CD4-positive, alpha-beta T cell (primary cell): ENCODE results near the gene PIP5KL1. TPM values are rescaled to one million over a fixed set of nuclear protein-coding genes. Genes with fewer than 3 reads are reported as not detected.

Experiments
- ATAC-seq: fragments of 200-7000 bp; cut with Tn5 transposase; one replicate; pipeline ENCODE4 v1.10.0; 2022; ENCODE audit warnings: mild to moderate bottlenecking; ENCODE audit not compliant: poor library complexity
- CTCF ChIA-PET: fragments of 350-600 bp; sonication (Branson Sonifier 250); formaldehyde crosslinking; loops from one replicate; lab custom pipeline; 2021; ENCODE audit warnings: antibody characterized with exemption, inconsistent platforms; lab: Charles Lee
- POLR2A ChIA-PET: fragments of 350-600 bp; sonication (Branson Sonifier 250); formaldehyde crosslinking; loops from one replicate; lab custom pipeline; 2021; ENCODE audit warnings: antibody characterized with exemption, inconsistent platforms; lab: Charles Lee
- DNase-seq, 14 experiments: peaks; one replicate each; pipeline ENCODE4 v3.0.0-alpha.2; 2013 to 2020; ENCODE audit warnings: mixed read lengths in 2 of 14
- H3K27ac ChIP-seq, 2 donors: one replicate each; pipeline versions ENCODE4 v1.5.1 to v1.7.0; 2013; ENCODE audit warnings: low read length in 2 of 2, low read depth in 1 of 2, mild to moderate bottlenecking in 1 of 2
- H3K27me3 ChIP-seq, 2 experiments: 1 replicate in 1 of 2; 2 replicates in 1 of 2; pipeline versions ENCODE4 v1.6.1 to v1.7.0; 2013; ENCODE audit warnings: low read length in 2 of 2, control low read depth in 1 of 2, mild to moderate bottlenecking in 1 of 2, moderate library complexity in 1 of 2; ENCODE audit not compliant: insufficient read depth in 2 of 2, control insufficient read depth in 1 of 2
- H3K36me3 ChIP-seq: one replicate; pipeline ENCODE4 v1.6.1; 2013; ENCODE audit warnings: low read length, control low read depth; ENCODE audit not compliant: insufficient read depth
- H3K4me1 ChIP-seq: one replicate; pipeline ENCODE4 v1.6.1; 2013; ENCODE audit warnings: low read length, control low read depth; ENCODE audit not compliant: insufficient read depth
- H3K4me3 ChIP-seq: one replicate; pipeline ENCODE4 v1.5.1; 2013; ENCODE audit warnings: mild to moderate bottlenecking, low read length, moderate library complexity
- H3K9me3 ChIP-seq, 2 experiments: 1 replicate in 1 of 2; 2 replicates in 1 of 2; pipeline versions ENCODE4 v1.6.1 to v1.7.0; 2013; ENCODE audit warnings: low read length in 2 of 2, mild to moderate bottlenecking in 2 of 2, control low read depth in 1 of 2, moderate library complexity in 1 of 2; ENCODE audit not compliant: control insufficient read depth in 1 of 2, insufficient read depth in 1 of 2
- H3K27ac Mint-ChIP-seq: one replicate; pipeline ENCODE4 v1.8.0; 2020; ENCODE audit warnings: mixed read lengths
- H3K27me3 Mint-ChIP-seq: one replicate; pipeline ENCODE4 v1.8.0; 2021; ENCODE audit warnings: mixed read lengths
- H3K36me3 Mint-ChIP-seq: one replicate; pipeline ENCODE4 v1.8.0; 2021; ENCODE audit warnings: low read depth, mixed read lengths
- H3K4me1 Mint-ChIP-seq: one replicate; pipeline ENCODE4 v1.8.0; 2021; ENCODE audit warnings: low read depth, mixed read lengths
- H3K4me3 Mint-ChIP-seq: one replicate; pipeline ENCODE4 v1.8.0; 2020; ENCODE audit warnings: mild to moderate bottlenecking, mixed read lengths
- H3K9me3 Mint-ChIP-seq: one replicate; pipeline ENCODE4 v1.8.0; 2020; ENCODE audit warnings: mixed read lengths
- intact Hi-C, 2 experiments: fragments of 100-400 bp; cut with DNase I in 1 of 2; cut with micrococcal nuclease in 1 of 2; formaldehyde crosslinking; loops; one replicate each; pipeline versions ENCODE4 v1.15.1 to v1.9.0; 2023 to 2025; cut with DNase I, micrococcal nuclease
- total RNA-seq, 174 experiments: library from RNA in 2 of 174; stranded (reverse) in 2 of 174; gene quantifications; one replicate each; pipeline ENCODE4 v1.2.3 and lab custom pipeline; 2021 to 2026
- TF ChIP-seq, protein P1 (sequence below): fragments of 200-600 bp; IDR thresholded peaks from one replicate; pipeline ENCODE4 v1.8.0; 2022; ENCODE audit warnings: antibody characterized with exemption, mild to moderate bottlenecking

Gene PIP5KL1
- total RNA-seq, 2 experiments from 2014 or later = 2.9 to 3.3 TPM

DNA sequence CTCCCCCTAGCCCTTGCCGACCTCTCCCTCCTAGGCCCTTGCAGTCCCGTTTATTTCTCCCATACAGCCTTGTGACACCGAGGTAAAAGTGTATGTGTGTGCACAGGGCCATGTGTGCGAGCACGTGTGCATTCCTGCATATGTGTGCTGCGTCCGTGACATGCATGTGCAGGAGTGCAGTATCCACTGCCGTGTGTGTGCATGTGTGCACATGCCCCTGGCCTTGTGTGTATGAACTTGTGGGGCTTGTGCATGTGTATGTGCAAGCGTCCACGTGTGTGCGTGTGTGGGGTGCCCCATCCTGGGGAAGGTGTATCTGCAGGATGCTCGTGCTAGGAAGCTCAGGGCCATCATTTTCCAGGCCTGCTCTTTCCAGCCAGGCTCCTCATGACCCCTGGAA lies 59.7 kb downstream of the PIP5KL1 start:
- intact Hi-C loops = loop anchor here in 1 of 2 experiments (1.0 to 2.0 kb wide), 4 partner anchors 50 to 281 kb away; partner anchors contain the start of genes CDK9 and TOR2A
- CTCF ChIA-PET = interaction anchor here (1.7 to 2.0 kb wide), 2 partner anchors 11 to 95 kb away, joined by 4 to 11 read pairs; no protein-coding TSS in a partner anchor
- no peaks in the 10 kb centered on the region for H3K27me3 ChIP-seq
- peaks cover 6% of the 10 kb centered on the region for H3K4me1 Mint-ChIP-seq
- no peak overlapping the region for H3K27ac ChIP-seq
- H3K4me3 ChIP-seq = no peak overlapping the region
- no peaks in the 10 kb centered on the region for H3K36me3 ChIP-seq
- ATAC-seq (no peak), DNase-seq (no peak)
- peaks cover 10% of the 10 kb centered on the region for H3K4me1 ChIP-seq
- H3K27ac Mint-ChIP-seq = no peak overlapping the region
- no peak overlapping the region for H3K4me3 Mint-ChIP-seq
- H3K9me3 Mint-ChIP-seq = no peaks in the 10 kb centered on the region
- no peaks in the 10 kb centered on the region for H3K9me3 ChIP-seq
- TF ChIP-seq, protein P1, sequence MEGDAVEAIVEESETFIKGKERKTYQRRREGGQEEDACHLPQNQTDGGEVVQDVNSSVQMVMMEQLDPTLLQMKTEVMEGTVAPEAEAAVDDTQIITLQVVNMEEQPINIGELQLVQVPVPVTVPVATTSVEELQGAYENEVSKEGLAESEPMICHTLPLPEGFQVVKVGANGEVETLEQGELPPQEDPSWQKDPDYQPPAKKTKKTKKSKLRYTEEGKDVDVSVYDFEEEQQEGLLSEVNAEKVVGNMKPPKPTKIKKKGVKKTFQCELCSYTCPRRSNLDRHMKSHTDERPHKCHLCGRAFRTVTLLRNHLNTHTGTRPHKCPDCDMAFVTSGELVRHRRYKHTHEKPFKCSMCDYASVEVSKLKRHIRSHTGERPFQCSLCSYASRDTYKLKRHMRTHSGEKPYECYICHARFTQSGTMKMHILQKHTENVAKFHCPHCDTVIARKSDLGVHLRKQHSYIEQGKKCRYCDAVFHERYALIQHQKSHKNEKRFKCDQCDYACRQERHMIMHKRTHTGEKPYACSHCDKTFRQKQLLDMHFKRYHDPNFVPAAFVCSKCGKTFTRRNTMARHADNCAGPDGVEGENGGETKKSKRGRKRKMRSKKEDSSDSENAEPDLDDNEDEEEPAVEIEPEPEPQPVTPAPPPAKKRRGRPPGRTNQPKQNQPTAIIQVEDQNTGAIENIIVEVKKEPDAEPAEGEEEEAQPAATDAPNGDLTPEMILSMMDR = no peak
- H3K27me3 Mint-ChIP-seq = no peaks in the 10 kb centered on the region
- POLR2A ChIA-PET = interaction anchor here (1.6 kb wide), 1 partner anchor 34 kb away, joined by 3 read pairs; no protein-coding TSS in a partner anchor
- peaks cover under 1% of the 10 kb centered on the region for H3K36me3 Mint-ChIP-seq

Other genes with a start within 250 kb of the PIP5KL1 start
- under 1 TPM in 1 of 2 experiments, not detected in 1; 0.11 TPM for gene CFAP157, start 223.8 kb downstream of the PIP5KL1 start, total RNA-seq
- gene PTRH1, start 215.1 kb downstream of the PIP5KL1 start, total RNA-seq = 1 to 10 TPM; 4.5 to 5.9 TPM
- gene TTC16, start 214.7 kb downstream of the PIP5KL1 start, total RNA-seq = 1 to 10 TPM; 1.6 to 2.1 TPM
- 1 to 10 TPM; 7.6 to 8.2 TPM for gene TOR2A, start 195.5 kb downstream of the PIP5KL1 start, total RNA-seq
- gene SH2D3C, start 152.1 kb downstream of the PIP5KL1 start, total RNA-seq = 10 to 100 TPM; 10.9 to 11.8 TPM
- 100 to 1,000 TPM; 117 to 121 TPM for gene CDK9, start 144.7 kb downstream of the PIP5KL1 start, total RNA-seq
- 10 to 100 TPM; 58.0 to 66.6 TPM for gene FPGS, start 127.9 kb downstream of the PIP5KL1 start, total RNA-seq
- 1 to 10 TPM; 2.5 to 2.6 TPM for gene ENG, start 76.1 kb downstream of the PIP5KL1 start, total RNA-seq
- 10 to 100 TPM; 46.7 to 52.6 TPM for gene AK1, start 53.1 kb downstream of the PIP5KL1 start, total RNA-seq
- gene ST6GALNAC6, start 31.2 kb downstream of the PIP5KL1 start, total RNA-seq = 10 to 100 TPM; 93.1 to 97.5 TPM
- gene ST6GALNAC4, start 13.7 kb downstream of the PIP5KL1 start, total RNA-seq = 10 to 100 TPM; 28.7 to 30.2 TPM
- gene DPM2, start 7.1 kb upstream of the PIP5KL1 start, total RNA-seq = 10 to 100 TPM; 41.7 to 47.6 TPM
- gene EEIG1, start 50.2 kb upstream of the PIP5KL1 start, total RNA-seq = 100 to 1,000 TPM; 440 to 463 TPM
- gene NAIF1, start 136.5 kb upstream of the PIP5KL1 start, total RNA-seq = 10 to 100 TPM; 11.5 to 16.8 TPM
- 10 to 100 TPM; 16.9 to 17.7 TPM for gene SLC25A25, start 137.5 kb upstream of the PIP5KL1 start, total RNA-seq
- 10 to 100 TPM; 43.7 to 43.8 TPM for gene PTGES2, start 197.0 kb upstream of the PIP5KL1 start, total RNA-seq
- gene LCN2, start 218.7 kb upstream of the PIP5KL1 start, total RNA-seq = not detected
- gene BBLN, start 229.5 kb upstream of the PIP5KL1 start, total RNA-seq = 10 to 100 TPM; 53.6 to 55.9 TPM